Testis (tissue), 3 donors: ENCODE measurements around the gene AMIGO2. TPM values are rescaled to one million over a fixed set of nuclear protein-coding genes. Genes with fewer than 3 reads are reported as not detected.

ENCODE experiments used
- DNase-seq: peaks from one replicate; pipeline ENCODE4 v3.0.0-alpha.2; 2019
- H3K27ac ChIP-seq, 2 donors: fragments of 200-600 bp; sonication (generic); one replicate each; pipeline ENCODE4 v1.5.1; 2019
- H3K27me3 ChIP-seq: fragments of 200-600 bp; sonication (generic); one replicate; pipeline ENCODE4 v1.5.1; 2019
- H3K36me3 ChIP-seq: fragments of 200-600 bp; sonication (generic); one replicate; pipeline ENCODE4 v1.5.1; 2017; ENCODE audit warnings: low read depth; ENCODE audit errors: missing control alignments
- H3K4me1 ChIP-seq: fragments of 200-600 bp; sonication (generic); one replicate; pipeline ENCODE4 v1.5.1; 2019
- H3K4me3 ChIP-seq, 2 donors: fragments of 200-600 bp; sonication (generic); one replicate each; pipeline ENCODE4 v1.5.1; 2017 to 2019
- H3K9me3 ChIP-seq: fragments of 200-600 bp; sonication (generic); one replicate; pipeline ENCODE4 v1.5.1; 2017
- CTCF ChIP-seq, 3 experiments: fragments of 450-650 bp in 2 of 3; fragments of 200-600 bp in 1 of 3; sonication (generic) in 1 of 3; IDR thresholded peaks; one replicate each; pipeline ENCODE4 v1.5.1; 2016 to 2019; ENCODE audit warnings: antibody characterized with exemption in 3 of 3, mild to moderate bottlenecking in 2 of 3, moderate library complexity in 1 of 3
- POLR2A ChIP-seq: fragments of 450-650 bp; IDR thresholded peaks from one replicate; pipeline ENCODE4 v1.6.1; 2017; ENCODE audit warnings: antibody characterized with exemption, mild to moderate bottlenecking, moderate library complexity
- WGBS, 2 donors: methylation state at CpG; one replicate each; pipeline ENCODE4 v1.1.5; 2018; 5-methylcytosine and 5-hydroxymethylcytosine counted together
- intact Hi-C: fragments of 100-400 bp; cut with DNase I; formaldehyde crosslinking; loops from one replicate; pipeline ENCODE4 v1.15.1; 2023; ENCODE audit warnings: low total_unique reads
- polyA plus RNA-seq: library from polyadenylated mRNA; stranded (reverse); fragments of 350-450 nt; fragmentation: Illumina TruSeq; extraction: RNeasy Lipid Tissue Mini Kit (QIAGEN cat#74804); gene quantifications from one replicate; pipeline ENCODE4 v1.2.3, GENCODE V29; 2014; ENCODE audit warnings: low read depth, low replicate concordance; ENCODE audit not compliant: insufficient read depth
- total RNA-seq, 2 donors: library from RNA; depleted of rRNA; stranded (reverse); fragments of >200 nt; gene quantifications; one replicate each; pipeline ENCODE4 v1.2.3, GENCODE V29; 2016

Gene AMIGO2
- total and polyA plus RNA-seq, 3 donors from 2014 or later: 28.8 to 53.2 (median 35.4) TPM

- TF ChIP-seq POLR2A: no peak
- no peak for TF ChIP-seq CTCF (IDR thresholded peaks at IDR 0.05)
- Histone ChIP-seq H3K4me3 (no peak overlapping the region), H3K27me3 (no peaks in the 10 kb centered on the region), H3K36me3 (no peaks in the 10 kb centered on the region), H3K4me1 (no peaks in the 10 kb centered on the region), H3K27ac (no peak overlapping the region), H3K9me3 (no peaks in the 10 kb centered on the region)
- WGBS, 2 donors: 83 to 91% methylated on average over 2 of the region's 2 CpGs
- intact Hi-C loops: no loop called here
- DNase-seq: no peak
Observed at GRCh38 chr12:47112679-47113078, 32.9 kb upstream of the AMIGO2 start.

DNA sequence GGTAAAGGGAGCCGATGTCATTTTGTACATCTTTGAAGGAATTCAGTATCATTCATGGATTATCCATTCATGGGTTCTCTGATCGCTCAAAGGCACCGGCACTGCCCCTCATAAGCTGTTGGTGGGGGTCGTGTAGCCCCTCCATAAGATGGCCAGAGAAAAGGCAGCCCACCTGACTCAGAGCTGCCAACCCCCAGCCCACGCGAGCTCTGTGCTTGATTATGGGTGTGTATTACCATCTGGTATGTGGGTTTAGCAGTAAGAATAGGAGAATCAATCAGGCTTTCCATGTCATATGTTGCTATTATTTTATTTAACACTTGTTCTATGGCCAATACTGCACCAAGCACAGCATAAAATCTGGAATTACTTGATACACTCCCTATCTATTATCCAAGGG is 32.1 kb upstream of the AMIGO2 start:
- H3K27ac ChIP-seq: no peak overlapping the region
- DNase-seq: no peak
- H3K27me3 ChIP-seq: no peaks in the 10 kb centered on the region
- H3K4me3 ChIP-seq: no peak overlapping the region
- H3K36me3 ChIP-seq: no peaks in the 10 kb centered on the region
- H3K9me3 ChIP-seq: no peaks in the 10 kb centered on the region
- TF ChIP-seq POLR2A (no peak), CTCF (IDR thresholded peaks at IDR 0.05) (no peak)
- WGBS, 2 donors: 85 to 96% methylated on average over 6 of the region's 6 CpGs
- intact Hi-C loops: no loop called here
- no peaks in the 10 kb centered on the region for H3K4me1 ChIP-seq

DNA sequence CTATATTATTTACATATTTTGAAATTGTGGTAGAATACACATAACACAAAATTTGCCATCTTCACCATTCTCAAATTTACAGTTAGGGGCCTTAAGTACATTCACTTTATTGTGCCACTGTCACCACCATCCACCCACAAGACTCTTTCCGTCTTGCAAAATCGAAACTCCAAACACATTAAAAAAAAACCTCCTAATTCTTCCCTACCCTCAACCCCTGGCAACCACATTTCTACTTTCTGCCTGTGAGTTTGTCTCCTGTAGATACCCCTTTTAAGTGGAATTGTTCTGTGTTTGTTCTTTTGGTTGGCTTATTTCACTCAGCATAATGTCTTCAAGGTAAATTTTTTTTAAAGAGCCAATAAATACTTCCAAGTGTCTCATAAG is 31.6 kb upstream of the AMIGO2 start:
- Histone ChIP-seq H3K9me3 (no peaks in the 10 kb centered on the region), H3K36me3 (no peaks in the 10 kb centered on the region), H3K27me3 (no peaks in the 10 kb centered on the region), H3K4me3 (no peak overlapping the region), H3K27ac (no peak overlapping the region), H3K4me1 (no peaks in the 10 kb centered on the region)
- TF ChIP-seq CTCF (IDR thresholded peaks at IDR 0.05) (no peak), POLR2A (no peak)
- intact Hi-C loops: no loop called here
- 90 to 96% methylated on average over 2 of the region's 2 CpGs for WGBS, 2 donors
- DNase-seq: no peak

- 83 to 95% methylated on average over 2 of the region's 2 CpGs for WGBS, 2 donors
- intact Hi-C loops: no loop called here
- no peak for DNase-seq
- Histone ChIP-seq H3K36me3 (no peaks in the 10 kb centered on the region), H3K9me3 (no peaks in the 10 kb centered on the region), H3K27me3 (no peaks in the 10 kb centered on the region), H3K27ac (no peak overlapping the region), H3K4me3 (no peak overlapping the region), H3K4me1 (no peaks in the 10 kb centered on the region)
- TF ChIP-seq CTCF (IDR thresholded peaks at IDR 0.05) (no peak), POLR2A (no peak)
Observed at GRCh38 chr12:47110718-47111391, 31.1 kb upstream of the AMIGO2 start.

- no peaks in the 10 kb centered on the region for H3K4me1 ChIP-seq
- no peak for TF ChIP-seq CTCF (IDR thresholded peaks at IDR 0.05)
- no peak for TF ChIP-seq POLR2A
- intact Hi-C loops: no loop called here
- no peak overlapping the region for H3K4me3 ChIP-seq
- 73 to 91% methylated on average over 2 of the region's 2 CpGs for WGBS, 2 donors
- no peak for DNase-seq
- H3K36me3 ChIP-seq: no peaks in the 10 kb centered on the region
- H3K9me3 ChIP-seq: no peaks in the 10 kb centered on the region
- H3K27ac ChIP-seq: no peak overlapping the region
- no peaks in the 10 kb centered on the region for H3K27me3 ChIP-seq
Observed at GRCh38 chr12:47110011-47110541, 30.3 kb upstream of the AMIGO2 start.
